A549 (cell line): ENCODE measurements around the gene CSDE1.

ENCODE experiments used
- EP300 ChIP-seq, 2 experiments: fragments of >200 bp; sonication (Bioruptor Twin); formaldehyde crosslinking; IDR thresholded peaks; 2 replicates in 1 of 2; 3 replicates in 1 of 2; pipeline ENCODE4 v1.6.1; 2016 to 2017
- POLR2AphosphoS2 ChIP-seq: conservative IDR thresholded peaks from 2 replicates; pipeline ENCODE4 v1.6.1; 2012; ENCODE audit warnings: low read length, improper control_type of control experiment, inconsistent platforms
- ZFP36 ChIP-seq: fragments of 450-650 bp; IDR thresholded peaks from 2 replicates; pipeline ENCODE4 v1.6.1; 2014; ENCODE audit warnings: borderline replicate concordance; ENCODE audit not compliant: partially characterized antibody
- TF ChIP-seq, protein P1 (sequence below): fragments of >200 bp; sonication (Bioruptor Twin); formaldehyde crosslinking; IDR thresholded peaks from 3 replicates; pipeline ENCODE4 v1.5.1; 2016

DNA sequence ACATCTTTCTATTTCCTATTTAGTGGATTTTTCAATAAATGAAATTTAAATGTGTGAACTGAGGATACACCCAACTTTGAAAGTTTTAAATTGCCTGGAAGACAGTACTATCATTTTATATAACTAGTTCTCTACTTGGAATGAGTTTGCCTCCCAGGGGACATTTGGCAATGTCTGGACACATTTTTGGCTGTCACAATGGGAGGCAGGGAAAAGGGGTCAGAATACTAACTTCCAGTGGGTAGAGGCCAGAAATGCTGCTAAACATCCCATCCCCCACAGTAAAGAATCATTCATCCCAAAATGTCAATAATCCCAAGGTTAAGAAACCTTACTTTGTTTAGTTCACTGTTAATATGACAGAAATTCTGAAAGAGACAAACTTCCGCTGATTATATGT, 28.0 kb downstream of the CSDE1 start:
- no peak for TF ChIP-seq EP300 (IDR thresholded peaks at IDR 0.05)
- TF ChIP-seq, protein P1, sequence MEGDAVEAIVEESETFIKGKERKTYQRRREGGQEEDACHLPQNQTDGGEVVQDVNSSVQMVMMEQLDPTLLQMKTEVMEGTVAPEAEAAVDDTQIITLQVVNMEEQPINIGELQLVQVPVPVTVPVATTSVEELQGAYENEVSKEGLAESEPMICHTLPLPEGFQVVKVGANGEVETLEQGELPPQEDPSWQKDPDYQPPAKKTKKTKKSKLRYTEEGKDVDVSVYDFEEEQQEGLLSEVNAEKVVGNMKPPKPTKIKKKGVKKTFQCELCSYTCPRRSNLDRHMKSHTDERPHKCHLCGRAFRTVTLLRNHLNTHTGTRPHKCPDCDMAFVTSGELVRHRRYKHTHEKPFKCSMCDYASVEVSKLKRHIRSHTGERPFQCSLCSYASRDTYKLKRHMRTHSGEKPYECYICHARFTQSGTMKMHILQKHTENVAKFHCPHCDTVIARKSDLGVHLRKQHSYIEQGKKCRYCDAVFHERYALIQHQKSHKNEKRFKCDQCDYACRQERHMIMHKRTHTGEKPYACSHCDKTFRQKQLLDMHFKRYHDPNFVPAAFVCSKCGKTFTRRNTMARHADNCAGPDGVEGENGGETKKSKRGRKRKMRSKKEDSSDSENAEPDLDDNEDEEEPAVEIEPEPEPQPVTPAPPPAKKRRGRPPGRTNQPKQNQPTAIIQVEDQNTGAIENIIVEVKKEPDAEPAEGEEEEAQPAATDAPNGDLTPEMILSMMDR: no peak
- TF ChIP-seq POLR2AphosphoS2: no peak
- no peak for TF ChIP-seq ZFP36
